Tibial nerve (tissue), 4 donors: ENCODE results near the gene TLE7.

Experiments
- CTCF ChIP-seq, 5 experiments: fragments of 200-600 bp in 3 of 5; fragments of 450-650 bp in 2 of 5; sonication (generic) in 3 of 5; IDR thresholded peaks; one replicate each; pipeline ENCODE4 v1.5.1; 2016 to 2019; ENCODE audit warnings: antibody characterized with exemption in 5 of 5, mild to moderate bottlenecking in 3 of 5, moderate library complexity in 2 of 5
- EP300 ChIP-seq, 2 donors: sonication (generic); formaldehyde crosslinking; IDR thresholded peaks; one replicate each; pipeline ENCODE4 v1.6.1; 2017; ENCODE audit warnings: antibody characterized with exemption in 2 of 2, mild to moderate bottlenecking in 1 of 2

- TF ChIP-seq CTCF (IDR thresholded peaks at IDR 0.05): no peak
- no peak for TF ChIP-seq EP300 (IDR thresholded peaks at IDR 0.05)
Measured at GRCh38 chr16:71389330-71389729, 52.5 kb downstream of the TLE7 start.
